ENCODE measurements around the gene BTAF1.
"Not testable (repeated sequence)": the region's sequence is repeated elsewhere in the genome, so short reads cannot be mapped to it uniquely, and the experiment has no call there.

Gene BTAF1

GRCh38 chr10:91923371-91924211, at the start of gene BTAF1:
TSS of gene BTAF1 (plus strand) at chr10:91923770. CDS start at chr10:91924077, 307 bp downstream.
- peak; percentile 93 for DNase-seq

GRCh38 chr10:91875156-91875555, 48.4 kb upstream of the BTAF1 start:
- DNase-seq: no peak

DNA sequence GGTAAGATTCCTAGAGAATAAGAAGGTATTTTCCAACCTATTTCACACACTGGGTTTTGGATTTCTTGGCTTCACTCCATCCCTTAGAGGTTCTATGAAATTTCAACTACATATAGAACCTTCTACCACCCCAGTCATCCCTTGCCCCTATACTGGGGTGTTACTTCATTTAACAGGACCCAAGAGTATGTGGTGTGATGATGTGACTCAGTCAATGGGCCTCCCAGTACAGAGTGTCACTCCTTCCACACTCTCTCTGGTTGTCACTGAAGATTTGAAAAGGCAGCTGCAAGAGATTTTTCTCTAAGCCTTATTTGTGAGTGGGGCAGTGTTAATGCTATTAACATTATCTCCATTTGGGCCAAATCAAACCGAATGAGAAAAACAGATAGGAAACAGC, 47.8 kb upstream of the BTAF1 start:
- DNase-seq: no peak

DNA sequence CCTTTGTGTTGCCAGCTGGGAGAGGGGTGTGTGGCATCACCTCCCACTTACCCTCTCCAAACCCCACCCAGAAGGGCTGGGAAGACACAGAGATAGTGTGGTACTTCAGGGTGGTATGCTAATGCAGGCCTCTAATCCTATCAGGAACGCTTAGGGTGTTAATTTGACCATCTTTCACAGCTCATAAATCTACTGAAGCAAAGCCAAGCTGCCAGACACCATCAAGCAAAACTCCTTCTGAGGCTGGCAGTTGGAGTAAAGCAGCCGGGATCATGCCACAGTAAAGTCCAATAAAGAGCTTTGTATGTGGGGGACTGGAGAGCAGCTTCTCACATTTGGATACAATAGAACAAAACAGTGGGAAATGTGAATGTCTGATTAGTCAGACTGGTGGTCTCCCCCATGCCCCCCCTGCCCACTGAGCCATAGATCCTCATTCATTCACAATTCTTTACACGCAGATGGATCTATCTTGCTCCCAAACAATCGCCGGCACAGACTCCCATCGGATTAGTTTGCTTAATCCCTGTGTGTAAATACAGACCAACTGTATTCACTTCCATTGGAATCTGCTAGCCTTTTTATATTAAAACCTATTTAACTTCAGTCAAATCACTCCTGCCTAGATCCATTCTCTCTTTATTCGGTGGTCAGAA, 43.9 kb upstream of the BTAF1 start:
- DNase-seq: no peak

- no peak for DNase-seq
Measured at GRCh38 chr10:91880310-91880709, 43.3 kb upstream of the BTAF1 start.

- DNase-seq: no peak
Measured at GRCh38 chr10:91883549-91884444, 39.8 kb upstream of the BTAF1 start.

GRCh38 chr10:91884536-91884935, 39.0 kb upstream of the BTAF1 start:
- DNase-seq: no peak

DNA sequence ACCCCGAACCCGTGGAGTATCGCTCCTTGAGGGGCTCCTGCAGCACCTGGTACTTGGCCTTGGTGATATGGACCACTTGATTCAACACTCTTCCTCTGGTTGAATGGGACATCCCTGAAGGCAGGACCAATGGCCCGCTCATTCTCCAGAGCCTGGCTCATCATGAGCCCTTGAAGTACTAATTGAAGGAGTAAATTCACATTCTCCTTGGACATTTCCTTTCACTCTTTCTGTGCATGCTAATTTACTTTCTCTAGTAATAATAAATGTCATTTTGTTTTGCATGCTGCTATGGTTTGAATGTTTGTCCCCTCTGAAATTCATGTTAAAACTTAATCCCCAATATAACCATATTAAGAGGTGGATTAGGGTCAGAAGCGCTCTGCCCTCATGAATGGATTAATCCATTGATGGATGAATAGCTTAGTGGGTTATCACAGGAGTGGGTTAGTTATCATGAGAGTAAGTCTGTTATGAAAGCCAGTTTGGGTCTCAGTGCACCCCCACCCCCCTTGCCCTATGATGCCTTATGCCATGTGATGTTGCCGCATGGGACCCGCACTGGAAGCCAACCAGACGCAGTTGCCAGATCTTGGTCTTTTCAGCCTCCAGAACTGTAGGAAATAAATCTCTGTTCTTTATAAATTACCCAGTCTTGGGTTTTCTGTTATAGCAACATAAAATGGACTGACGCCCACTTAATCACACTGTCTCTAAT, 38.0 kb upstream of the BTAF1 start:
- DNase-seq: no peak

DNA sequence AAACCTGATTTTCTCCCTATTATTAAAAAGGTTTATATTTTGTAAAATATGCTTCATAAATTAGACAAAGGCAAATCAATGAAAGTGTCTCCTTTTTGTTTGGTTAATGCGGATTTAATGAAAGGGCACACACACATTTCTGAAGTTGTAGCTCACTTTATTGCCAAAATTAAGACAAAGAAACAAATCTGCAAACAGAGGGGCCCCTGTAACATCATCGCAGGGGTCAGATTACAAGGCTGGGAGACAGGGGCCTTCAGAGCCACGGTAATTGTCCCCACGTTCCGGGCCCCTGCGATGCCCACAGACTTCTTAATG, 36.7 kb upstream of the BTAF1 start:
- no peak for DNase-seq

GRCh38 chr10:91887272-91888076, 36.1 kb upstream of the BTAF1 start:
- peak; percentile 26 for DNase-seq

DNA sequence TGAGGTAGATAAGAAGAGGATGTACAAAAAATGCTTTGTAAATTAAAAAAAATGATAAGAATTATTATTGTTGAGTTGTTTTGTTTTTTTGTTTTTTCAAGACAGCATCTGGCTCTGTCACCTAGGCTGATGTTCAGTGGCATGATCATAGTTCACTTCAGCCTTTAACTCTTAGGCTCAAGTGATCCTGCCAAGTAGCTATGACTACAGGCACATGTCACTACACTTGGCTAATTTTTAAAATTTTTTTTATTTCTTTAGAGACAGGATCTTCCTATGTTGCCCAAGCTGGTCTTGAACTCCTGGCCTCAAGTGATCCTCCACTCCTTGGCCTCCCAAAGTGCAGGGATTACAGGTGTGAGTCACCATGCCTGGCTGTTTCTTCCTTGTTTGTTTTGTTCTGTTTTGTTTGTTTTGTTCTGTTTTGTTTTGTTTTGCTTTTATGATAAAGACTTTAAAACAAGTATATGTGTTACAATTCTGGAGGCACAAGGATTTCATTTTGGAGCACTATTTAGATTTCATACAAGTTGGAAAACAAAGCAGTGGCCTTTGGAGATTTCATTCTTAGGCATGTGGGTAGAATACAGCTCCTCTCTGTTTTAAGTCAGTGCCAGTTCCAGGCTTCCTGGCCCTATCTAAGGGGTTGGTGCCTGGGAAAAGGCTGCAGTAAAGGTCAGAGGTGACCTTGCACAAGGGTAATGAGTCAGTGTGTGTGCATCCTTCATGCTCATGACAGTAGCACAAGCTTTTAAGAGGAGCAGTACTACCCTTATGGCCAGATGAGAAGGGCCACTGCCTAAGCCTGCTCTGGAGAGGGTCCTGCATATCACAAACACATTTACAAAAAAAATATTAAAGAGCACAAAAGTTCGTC, 32.2 kb upstream of the BTAF1 start:
- no peak for DNase-seq

GRCh38 chr10:91893051-91893450, 30.5 kb upstream of the BTAF1 start:
- DNase-seq: no peak

DNA sequence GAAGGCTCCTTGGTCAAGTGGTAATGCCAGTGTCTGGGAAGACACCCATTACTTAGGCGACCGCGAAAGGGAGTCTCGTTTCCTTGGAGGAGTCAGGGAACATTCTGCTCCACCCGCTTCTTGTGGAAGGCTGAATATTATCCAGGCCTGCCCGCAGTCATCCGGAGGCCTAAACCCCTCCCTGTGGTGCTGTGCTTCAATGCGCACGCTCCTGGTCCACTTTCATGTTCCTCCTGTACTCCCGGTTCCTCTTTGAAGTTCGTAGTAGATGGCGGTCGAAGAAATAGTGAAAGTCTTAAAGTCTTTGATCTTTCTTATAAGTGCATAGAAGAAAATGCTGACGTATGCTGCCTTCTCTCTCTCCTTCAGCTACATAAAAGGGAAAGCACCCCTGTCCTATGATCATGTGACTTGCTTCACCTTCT, 29.3 kb upstream of the BTAF1 start:
- DNase-seq: not testable (repeated sequence)

DNA sequence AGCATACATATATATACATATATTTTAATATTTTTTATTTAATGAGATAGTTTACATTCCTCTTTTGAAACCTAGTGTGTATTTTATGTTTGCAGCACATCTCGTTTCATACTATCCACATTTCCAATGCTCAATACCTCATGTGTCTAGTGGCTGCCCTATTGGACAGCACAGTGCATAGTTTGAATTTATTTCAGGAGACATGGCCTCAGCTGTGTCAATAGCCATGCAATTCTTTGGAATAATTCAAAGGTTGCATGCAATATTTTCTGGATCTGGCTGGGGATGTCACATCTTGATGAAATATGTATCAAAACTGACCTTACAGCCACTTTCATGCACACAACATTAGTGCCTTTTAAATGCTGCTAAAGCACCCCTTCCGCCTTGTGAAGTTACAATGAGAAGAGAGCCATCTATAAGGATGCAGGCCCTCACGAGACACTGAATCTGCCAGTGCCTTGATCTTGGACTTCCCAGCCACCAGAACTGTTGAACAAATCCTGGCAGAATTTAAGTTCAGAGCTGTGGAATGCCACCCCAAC, 27.3 kb upstream of the BTAF1 start:
- DNase-seq: no peak

DNA sequence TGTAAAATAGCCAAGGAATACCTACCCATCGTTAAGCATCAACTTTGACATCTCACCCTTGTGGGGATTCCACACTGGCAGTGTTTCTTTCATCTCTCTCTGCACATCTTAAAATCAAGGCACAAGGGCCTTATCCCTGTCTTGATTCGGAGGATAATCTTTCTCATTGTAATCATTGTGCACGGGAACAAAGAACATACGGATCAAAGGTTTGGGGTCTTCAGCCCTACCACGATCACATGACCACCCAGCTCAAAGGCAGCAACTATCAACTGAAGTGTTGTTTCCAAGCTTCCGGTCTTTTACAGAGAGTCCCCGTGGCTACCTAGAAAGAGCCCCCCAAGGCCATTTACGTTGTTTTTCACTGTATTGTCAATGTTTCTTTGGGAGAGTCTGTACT, 26.1 kb upstream of the BTAF1 start:
- no peak for DNase-seq

GRCh38 chr10:91901784-91902677, 21.5 kb upstream of the BTAF1 start:
- DNase-seq: peak; percentile 39

DNA sequence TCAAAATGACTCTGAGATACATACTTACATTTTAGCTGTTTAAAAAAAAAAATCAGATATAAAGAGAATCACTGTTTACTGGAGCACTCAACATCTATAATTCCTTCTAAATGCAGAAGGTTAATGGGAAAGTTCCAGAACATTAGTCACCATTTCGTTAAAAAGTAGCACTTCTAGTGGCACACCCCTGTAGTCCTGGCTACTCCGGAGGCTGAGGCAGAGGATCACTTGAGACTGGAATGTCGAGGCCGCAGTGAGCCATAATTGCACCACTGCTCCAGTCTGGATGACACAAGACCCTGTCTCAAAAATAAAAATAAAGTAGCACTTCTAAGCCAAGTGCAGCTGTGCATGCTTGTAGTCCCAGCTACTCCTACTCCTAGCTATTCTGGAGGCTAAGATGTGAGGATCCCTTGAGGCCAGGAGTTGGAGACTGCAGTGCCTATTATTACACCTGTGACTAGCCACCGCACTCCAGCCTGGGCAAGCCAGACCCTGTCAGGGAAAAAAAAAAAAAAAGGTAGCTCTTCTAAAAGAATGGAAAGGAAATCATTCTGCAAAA, 16.5 kb upstream of the BTAF1 start:
- no peak for DNase-seq

- DNase-seq: no peak
Measured at GRCh38 chr10:91907914-91908336, 15.6 kb upstream of the BTAF1 start.
